PFSK-1 (cell line): ENCODE measurements around the gene AFAP1L2.

Experiments
- FOXP2 ChIP-seq: optimal IDR thresholded peaks from 2 replicates; pipeline ENCODE3; 2011; ENCODE audit warnings: borderline replicate concordance, control low read depth, inconsistent platforms; ENCODE audit not compliant: insufficient read depth; ENCODE audit errors: extremely low read length, extremely low read depth
- POLR2AphosphoS5 ChIP-seq: IDR thresholded peaks from 2 replicates; pipeline ENCODE4 v1.6.1; 2012; ENCODE audit warnings: low read depth, mild to moderate bottlenecking, control low read depth, low read length, moderate library complexity
- SIN3A ChIP-seq: IDR thresholded peaks from 2 replicates; pipeline ENCODE4 v1.6.1; 2012; ENCODE audit warnings: mild to moderate bottlenecking, low read length, moderate library complexity, borderline replicate concordance; ENCODE audit not compliant: insufficient read depth
- TAF1 ChIP-seq: IDR thresholded peaks from 2 replicates; pipeline ENCODE4 v1.6.1; 2012; ENCODE audit warnings: low read length, control low read depth, borderline replicate concordance; ENCODE audit not compliant: insufficient read depth
- TF ChIP-seq, protein P1 (sequence below), 2 experiments: IDR thresholded peaks; 2 replicates each; pipeline versions ENCODE4 v1.6.1 to v1.8.0; 2011 to 2012; ENCODE audit warnings: low read depth in 2 of 2, low read length in 2 of 2, control low read depth in 1 of 2, inconsistent platforms in 1 of 2, mild to moderate bottlenecking in 1 of 2, moderate library complexity in 1 of 2; ENCODE audit not compliant: insufficient read depth in 1 of 2

Gene AFAP1L2

DNA sequence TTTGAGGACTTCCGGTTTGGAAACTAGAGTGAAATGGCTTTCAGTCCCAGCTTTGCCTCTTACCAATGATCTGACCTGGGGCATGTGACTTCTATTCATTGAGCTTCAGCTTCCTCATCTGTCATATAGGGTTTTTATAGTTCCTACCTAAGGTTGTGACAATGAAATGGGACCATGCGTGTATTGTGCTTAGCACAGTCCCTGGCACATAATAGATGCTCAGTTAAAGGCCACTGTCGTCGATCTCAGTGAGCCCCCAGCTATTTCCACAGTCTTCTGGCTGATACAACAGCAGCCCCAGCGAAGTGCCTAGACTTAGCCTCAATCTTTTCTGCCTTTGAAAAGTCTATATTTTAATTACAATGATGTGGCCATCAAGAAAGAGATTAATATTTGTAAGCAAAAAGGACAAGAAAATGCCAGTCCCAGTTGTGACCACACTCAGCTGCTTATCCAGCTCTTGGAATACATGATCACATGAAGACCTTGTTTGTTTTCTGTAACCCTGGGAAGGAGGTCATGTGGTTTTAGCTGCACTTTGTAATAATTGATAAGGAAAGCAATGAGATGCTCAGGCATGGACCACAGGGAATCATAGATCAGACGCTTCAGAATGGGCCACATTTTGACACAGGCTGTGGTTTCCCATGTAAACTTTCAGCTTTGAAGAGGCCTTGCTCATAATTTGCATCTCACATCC is 120.6 kb downstream of the AFAP1L2 start:
- TF ChIP-seq, protein P1, sequence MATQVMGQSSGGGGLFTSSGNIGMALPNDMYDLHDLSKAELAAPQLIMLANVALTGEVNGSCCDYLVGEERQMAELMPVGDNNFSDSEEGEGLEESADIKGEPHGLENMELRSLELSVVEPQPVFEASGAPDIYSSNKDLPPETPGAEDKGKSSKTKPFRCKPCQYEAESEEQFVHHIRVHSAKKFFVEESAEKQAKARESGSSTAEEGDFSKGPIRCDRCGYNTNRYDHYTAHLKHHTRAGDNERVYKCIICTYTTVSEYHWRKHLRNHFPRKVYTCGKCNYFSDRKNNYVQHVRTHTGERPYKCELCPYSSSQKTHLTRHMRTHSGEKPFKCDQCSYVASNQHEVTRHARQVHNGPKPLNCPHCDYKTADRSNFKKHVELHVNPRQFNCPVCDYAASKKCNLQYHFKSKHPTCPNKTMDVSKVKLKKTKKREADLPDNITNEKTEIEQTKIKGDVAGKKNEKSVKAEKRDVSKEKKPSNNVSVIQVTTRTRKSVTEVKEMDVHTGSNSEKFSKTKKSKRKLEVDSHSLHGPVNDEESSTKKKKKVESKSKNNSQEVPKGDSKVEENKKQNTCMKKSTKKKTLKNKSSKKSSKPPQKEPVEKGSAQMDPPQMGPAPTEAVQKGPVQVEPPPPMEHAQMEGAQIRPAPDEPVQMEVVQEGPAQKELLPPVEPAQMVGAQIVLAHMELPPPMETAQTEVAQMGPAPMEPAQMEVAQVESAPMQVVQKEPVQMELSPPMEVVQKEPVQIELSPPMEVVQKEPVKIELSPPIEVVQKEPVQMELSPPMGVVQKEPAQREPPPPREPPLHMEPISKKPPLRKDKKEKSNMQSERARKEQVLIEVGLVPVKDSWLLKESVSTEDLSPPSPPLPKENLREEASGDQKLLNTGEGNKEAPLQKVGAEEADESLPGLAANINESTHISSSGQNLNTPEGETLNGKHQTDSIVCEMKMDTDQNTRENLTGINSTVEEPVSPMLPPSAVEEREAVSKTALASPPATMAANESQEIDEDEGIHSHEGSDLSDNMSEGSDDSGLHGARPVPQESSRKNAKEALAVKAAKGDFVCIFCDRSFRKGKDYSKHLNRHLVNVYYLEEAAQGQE (IDR thresholded peaks at IDR 0.05; ENCODE audit: insufficient read depth in 1 of 2, low read depth in 2 of 2, low read length in 2 of 2), result no peak
- TF ChIP-seq POLR2AphosphoS5 (no peak), FOXP2 (no peak)

- TF ChIP-seq FOXP2, result no peak
- no peak for TF ChIP-seq TAF1
- TF ChIP-seq, protein P1 (IDR thresholded peaks at IDR 0.05; ENCODE audit: insufficient read depth in 1 of 2, low read depth in 2 of 2, low read length in 2 of 2), result no peak
Measured at GRCh38 chr10:114283091-114283490, 121.2 kb downstream of the AFAP1L2 start.

- TF ChIP-seq, protein P1 (IDR thresholded peaks at IDR 0.05; ENCODE audit: insufficient read depth in 1 of 2, low read depth in 2 of 2, low read length in 2 of 2), result no peak
- no peak for TF ChIP-seq SIN3A
- no peak for TF ChIP-seq POLR2AphosphoS5
Measured at GRCh38 chr10:114282526-114282925, 121.8 kb downstream of the AFAP1L2 start.

GRCh38 chr10:114281461-114281860 is 122.8 kb downstream of the AFAP1L2 start:
- TF ChIP-seq SIN3A, result no peak
- TF ChIP-seq FOXP2, result no peak
- no peak for TF ChIP-seq POLR2AphosphoS5
- no peak for TF ChIP-seq TAF1
- TF ChIP-seq, protein P1 (IDR thresholded peaks at IDR 0.05; ENCODE audit: insufficient read depth in 1 of 2, low read depth in 2 of 2, low read length in 2 of 2), result no peak

GRCh38 chr10:114281006-114281405 is 123.3 kb downstream of the AFAP1L2 start:
- TF ChIP-seq SIN3A, result no peak
- TF ChIP-seq, protein P1 (IDR thresholded peaks at IDR 0.05; ENCODE audit: insufficient read depth in 1 of 2, low read depth in 2 of 2, low read length in 2 of 2), result no peak
- TF ChIP-seq POLR2AphosphoS5, result no peak
- TF ChIP-seq FOXP2, result no peak
- no peak for TF ChIP-seq TAF1
